Measurements from ENCODE around the gene COX10. TPM values are rescaled to one million over a fixed set of nuclear protein-coding genes. Genes with fewer than 3 reads are reported as not detected.
"Not testable (repeated sequence)": the region's sequence is repeated elsewhere in the genome, so short reads cannot be mapped to it uniquely, and the experiment has no call there.

COX10 gene
- polyA plus RNA-seq, 1 donor (not counting 4 experiments of a cell fraction or from before 2014, with no cell fraction given), result 14.3 TPM

DNA sequence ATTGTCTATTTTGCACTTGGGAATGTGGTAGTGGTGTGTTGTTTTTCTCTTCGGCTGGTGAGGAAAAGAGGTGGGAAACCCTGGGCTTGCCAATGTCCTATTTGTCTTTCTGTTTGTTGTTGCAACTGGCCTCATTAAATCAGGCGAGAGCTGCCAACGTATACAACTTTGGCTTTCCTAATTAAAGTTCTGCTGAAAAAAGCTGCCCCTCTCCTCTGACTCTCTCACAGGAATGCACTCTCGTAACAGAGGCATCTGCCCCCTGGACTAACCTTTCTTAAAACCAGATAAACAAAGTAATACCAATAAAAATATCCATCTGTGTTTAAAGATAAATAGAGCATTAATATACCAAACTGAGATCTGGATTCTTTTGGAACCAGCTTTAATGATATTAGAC, 159.6 kb downstream of the COX10 start:
- H2AFZ ChIP-seq (ENCODE audit: control insufficient read depth, low read length), result no peak overlapping the region
- TF ChIP-seq, protein P1, sequence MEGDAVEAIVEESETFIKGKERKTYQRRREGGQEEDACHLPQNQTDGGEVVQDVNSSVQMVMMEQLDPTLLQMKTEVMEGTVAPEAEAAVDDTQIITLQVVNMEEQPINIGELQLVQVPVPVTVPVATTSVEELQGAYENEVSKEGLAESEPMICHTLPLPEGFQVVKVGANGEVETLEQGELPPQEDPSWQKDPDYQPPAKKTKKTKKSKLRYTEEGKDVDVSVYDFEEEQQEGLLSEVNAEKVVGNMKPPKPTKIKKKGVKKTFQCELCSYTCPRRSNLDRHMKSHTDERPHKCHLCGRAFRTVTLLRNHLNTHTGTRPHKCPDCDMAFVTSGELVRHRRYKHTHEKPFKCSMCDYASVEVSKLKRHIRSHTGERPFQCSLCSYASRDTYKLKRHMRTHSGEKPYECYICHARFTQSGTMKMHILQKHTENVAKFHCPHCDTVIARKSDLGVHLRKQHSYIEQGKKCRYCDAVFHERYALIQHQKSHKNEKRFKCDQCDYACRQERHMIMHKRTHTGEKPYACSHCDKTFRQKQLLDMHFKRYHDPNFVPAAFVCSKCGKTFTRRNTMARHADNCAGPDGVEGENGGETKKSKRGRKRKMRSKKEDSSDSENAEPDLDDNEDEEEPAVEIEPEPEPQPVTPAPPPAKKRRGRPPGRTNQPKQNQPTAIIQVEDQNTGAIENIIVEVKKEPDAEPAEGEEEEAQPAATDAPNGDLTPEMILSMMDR (optimal IDR thresholded peaks at IDR 0.05 in 1 of 3, IDR thresholded peaks at IDR 0.05 in 1 of 3, conservative IDR thresholded peaks at IDR 0.05 in 1 of 3; ENCODE audit: extremely low read depth in 1 of 3, insufficient read depth in 2 of 3, low read length in 3 of 3), result no peak
- no peak for TF ChIP-seq EZH2 (IDR thresholded peaks at IDR 0.05; ENCODE audit: low read length)
- no peak overlapping the region for H3K4me3 ChIP-seq (ENCODE audit: control insufficient read depth in 2 of 3, extremely low read depth in 1 of 3, insufficient read depth in 2 of 3, low read depth in 1 of 3, low read length in 3 of 3)
- DNase-seq (ENCODE audit: low read depth, low spot score), result no peak
- H3K36me3 ChIP-seq (ENCODE audit: control insufficient read depth in 2 of 2, extremely low read depth in 1 of 2, insufficient read depth in 2 of 2, low read length in 2 of 2), result no peaks in the 10 kb centered on the region
- H4K20me1 ChIP-seq (ENCODE audit: control insufficient read depth, extremely low read depth, insufficient read depth, low read length), result no peaks in the 10 kb centered on the region
- no peaks in the 10 kb centered on the region for H3K9me1 ChIP-seq (ENCODE audit: control insufficient read depth, extremely low read depth, insufficient read depth, low read length)
- no peaks in the 10 kb centered on the region for H3K79me2 ChIP-seq (ENCODE audit: control insufficient read depth, insufficient read depth, low read length)
- no peak overlapping the region for H3K4me2 ChIP-seq (ENCODE audit: control insufficient read depth, extremely low read depth, insufficient read depth, low read depth, low read length)
- FAIRE-seq, result no peak
- H3K27me3 ChIP-seq (ENCODE audit: control insufficient read depth, extremely low read depth, insufficient read depth, low read length), result no peaks in the 10 kb centered on the region
- H3K4me1 ChIP-seq (ENCODE audit: control insufficient read depth, extremely low read depth, insufficient read depth, low read length), result no peaks in the 10 kb centered on the region
- dilution Hi-C loops (cut with MboI; ENCODE audit: extremely low pct_ligation_motif_present, low sequenced_read_pairs), result no loop called here
- no peak overlapping the region for H3K27ac ChIP-seq (ENCODE audit: control insufficient read depth, insufficient read depth, low read length)
- H3K9ac ChIP-seq (ENCODE audit: control insufficient read depth, extremely low read depth, insufficient read depth, low read length), result no peak overlapping the region
- H3K9me3 ChIP-seq (ENCODE audit: control insufficient read depth, low read depth, low read length), result no peaks in the 10 kb centered on the region

DNA sequence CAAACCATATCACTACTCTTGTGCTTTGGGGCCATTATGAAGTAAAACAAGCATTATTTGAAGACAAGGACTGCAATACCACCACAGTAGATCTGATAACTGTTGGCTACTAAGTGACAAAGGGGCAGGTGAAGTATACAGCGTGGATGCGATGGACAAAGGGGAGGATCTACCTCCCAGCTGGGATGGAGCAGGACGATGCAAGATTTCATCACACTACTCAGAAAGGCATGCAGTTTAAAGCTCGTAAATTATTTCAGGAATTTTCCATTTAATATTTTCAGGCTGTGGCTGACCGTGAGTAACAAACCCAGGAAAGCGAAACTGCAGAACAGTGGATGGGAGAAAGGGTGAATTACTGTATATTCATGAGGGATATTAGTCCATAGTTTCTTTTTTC, 161.9 kb downstream of the COX10 start:
- H3K79me2 ChIP-seq (ENCODE audit: control insufficient read depth, insufficient read depth, low read length); H3K4me3 ChIP-seq (ENCODE audit: control insufficient read depth in 2 of 3, extremely low read depth in 1 of 3, insufficient read depth in 2 of 3, low read depth in 1 of 3, low read length in 3 of 3); H3K9me1 ChIP-seq (ENCODE audit: control insufficient read depth, extremely low read depth, insufficient read depth, low read length); H3K27ac ChIP-seq (ENCODE audit: control insufficient read depth, insufficient read depth, low read length); FAIRE-seq; H3K9me3 ChIP-seq (ENCODE audit: control insufficient read depth, low read depth, low read length); H3K36me3 ChIP-seq (ENCODE audit: control insufficient read depth in 2 of 2, extremely low read depth in 1 of 2, insufficient read depth in 2 of 2, low read length in 2 of 2); H3K4me2 ChIP-seq (ENCODE audit: control insufficient read depth, extremely low read depth, insufficient read depth, low read depth, low read length); H4K20me1 ChIP-seq (ENCODE audit: control insufficient read depth, extremely low read depth, insufficient read depth, low read length); DNase-seq (ENCODE audit: low read depth, low spot score); H3K9ac ChIP-seq (ENCODE audit: control insufficient read depth, extremely low read depth, insufficient read depth, low read length); H2AFZ ChIP-seq (ENCODE audit: control insufficient read depth, low read length); dilution Hi-C loops (cut with MboI; ENCODE audit: extremely low pct_ligation_motif_present, low sequenced_read_pairs); H3K4me1 ChIP-seq (ENCODE audit: control insufficient read depth, extremely low read depth, insufficient read depth, low read length); H3K27me3 ChIP-seq (ENCODE audit: control insufficient read depth, extremely low read depth, insufficient read depth, low read length): not testable (repeated sequence)

DNA sequence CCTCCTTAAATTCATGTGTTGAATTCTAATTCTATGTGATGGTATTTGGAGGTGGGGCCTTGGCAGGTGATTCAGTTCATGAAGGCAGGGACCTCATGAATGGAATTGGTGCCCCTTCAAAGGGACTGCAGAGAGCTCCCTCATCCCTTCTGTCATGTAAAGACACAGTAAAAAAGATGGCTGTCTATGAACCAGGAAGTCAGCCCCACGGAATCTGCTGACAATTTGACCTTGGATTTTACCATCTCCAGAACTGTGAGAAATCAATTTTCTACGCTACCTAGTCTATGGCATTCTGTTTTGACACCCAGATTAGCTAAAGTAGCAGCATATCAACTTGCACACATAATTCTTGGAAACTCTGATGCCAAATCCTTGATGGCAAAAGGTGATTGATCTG, 165.7 kb downstream of the COX10 start:
- H2AFZ ChIP-seq (ENCODE audit: control insufficient read depth, low read length); H3K9ac ChIP-seq (ENCODE audit: control insufficient read depth, extremely low read depth, insufficient read depth, low read length); H4K20me1 ChIP-seq (ENCODE audit: control insufficient read depth, extremely low read depth, insufficient read depth, low read length); H3K36me3 ChIP-seq (ENCODE audit: control insufficient read depth in 2 of 2, extremely low read depth in 1 of 2, insufficient read depth in 2 of 2, low read length in 2 of 2); H3K9me3 ChIP-seq (ENCODE audit: control insufficient read depth, low read depth, low read length); H3K27me3 ChIP-seq (ENCODE audit: control insufficient read depth, extremely low read depth, insufficient read depth, low read length); H3K27ac ChIP-seq (ENCODE audit: control insufficient read depth, insufficient read depth, low read length); H3K79me2 ChIP-seq (ENCODE audit: control insufficient read depth, insufficient read depth, low read length); FAIRE-seq; H3K4me2 ChIP-seq (ENCODE audit: control insufficient read depth, extremely low read depth, insufficient read depth, low read depth, low read length); dilution Hi-C loops (cut with MboI; ENCODE audit: extremely low pct_ligation_motif_present, low sequenced_read_pairs); H3K4me1 ChIP-seq (ENCODE audit: control insufficient read depth, extremely low read depth, insufficient read depth, low read length); DNase-seq (ENCODE audit: low read depth, low spot score); H3K9me1 ChIP-seq (ENCODE audit: control insufficient read depth, extremely low read depth, insufficient read depth, low read length); H3K4me3 ChIP-seq (ENCODE audit: control insufficient read depth in 2 of 3, extremely low read depth in 1 of 3, insufficient read depth in 2 of 3, low read depth in 1 of 3, low read length in 3 of 3): not testable (repeated sequence)

DNA sequence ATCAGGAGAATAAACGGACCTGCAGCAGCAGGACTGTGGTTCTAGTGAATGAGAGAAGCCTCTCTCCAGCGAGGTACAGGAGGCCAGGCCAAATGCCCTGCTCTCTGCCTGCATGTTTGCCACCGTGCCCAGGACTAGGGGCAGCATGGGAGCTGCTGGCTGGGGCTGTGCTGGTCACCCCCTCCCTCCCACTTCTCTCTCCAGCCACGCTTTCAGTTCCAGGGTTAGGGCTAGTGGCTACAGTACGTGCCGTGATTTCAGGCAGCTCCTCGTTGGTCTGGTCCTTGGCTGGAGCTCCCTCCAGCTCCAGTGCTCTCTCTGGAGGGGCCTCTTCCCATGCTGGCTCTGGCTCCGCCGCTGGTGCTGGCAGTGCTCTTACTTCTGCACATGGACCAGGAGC, 166.7 kb downstream of the COX10 start:
- H3K9me1 ChIP-seq (ENCODE audit: control insufficient read depth, extremely low read depth, insufficient read depth, low read length); H3K9me3 ChIP-seq (ENCODE audit: control insufficient read depth, low read depth, low read length); H3K27me3 ChIP-seq (ENCODE audit: control insufficient read depth, extremely low read depth, insufficient read depth, low read length); H3K79me2 ChIP-seq (ENCODE audit: control insufficient read depth, insufficient read depth, low read length); H3K27ac ChIP-seq (ENCODE audit: control insufficient read depth, insufficient read depth, low read length); dilution Hi-C loops (cut with MboI; ENCODE audit: extremely low pct_ligation_motif_present, low sequenced_read_pairs); H4K20me1 ChIP-seq (ENCODE audit: control insufficient read depth, extremely low read depth, insufficient read depth, low read length); H3K4me1 ChIP-seq (ENCODE audit: control insufficient read depth, extremely low read depth, insufficient read depth, low read length); H3K9ac ChIP-seq (ENCODE audit: control insufficient read depth, extremely low read depth, insufficient read depth, low read length); DNase-seq (ENCODE audit: low read depth, low spot score); FAIRE-seq; H2AFZ ChIP-seq (ENCODE audit: control insufficient read depth, low read length); H3K4me3 ChIP-seq (ENCODE audit: control insufficient read depth in 2 of 3, extremely low read depth in 1 of 3, insufficient read depth in 2 of 3, low read depth in 1 of 3, low read length in 3 of 3); H3K36me3 ChIP-seq (ENCODE audit: control insufficient read depth in 2 of 2, extremely low read depth in 1 of 2, insufficient read depth in 2 of 2, low read length in 2 of 2); H3K4me2 ChIP-seq (ENCODE audit: control insufficient read depth, extremely low read depth, insufficient read depth, low read depth, low read length): not testable (repeated sequence)

Data from keratinocyte (primary cell).